Karpas-422 (cell line): ENCODE data around the gene RNF212. TPM values are rescaled to one million over a fixed set of nuclear protein-coding genes. Genes with fewer than 3 reads are reported as not detected.

ENCODE experiments used
- DNase-seq: peaks from one replicate; pipeline ENCODE4 v3.0.0-alpha.2; 2015
- H2AFZ ChIP-seq: fragments of 200-600 bp; sonication (generic); 2 replicates; pipeline ENCODE4 v1.6.1; 2014; ENCODE audit warnings: antibody characterized with exemption, low read length, mixed read lengths
- H3K27ac ChIP-seq: fragments of 200-600 bp; sonication (generic); 2 replicates; pipeline ENCODE4 v1.5.1; 2014; ENCODE audit warnings: mild to moderate bottlenecking, low read length, moderate library complexity
- H3K27me3 ChIP-seq: fragments of 200-600 bp; sonication (generic); 2 replicates; pipeline ENCODE4 v1.6.1; 2014; ENCODE audit warnings: low read length, mixed read lengths
- H3K36me3 ChIP-seq: fragments of 200-600 bp; sonication (generic); 2 replicates; pipeline ENCODE4 v1.6.1; 2014; ENCODE audit warnings: low read length, mixed read lengths; ENCODE audit not compliant: insufficient read depth
- H3K4me1 ChIP-seq: fragments of 200-600 bp; sonication (generic); 2 replicates; pipeline ENCODE4 v1.6.1; 2014; ENCODE audit warnings: mild to moderate bottlenecking, low read length, mixed read lengths
- H3K4me2 ChIP-seq: fragments of 200-600 bp; sonication (generic); 2 replicates; pipeline ENCODE4 v1.6.1; 2014; ENCODE audit warnings: low read length, low read depth, mild to moderate bottlenecking; ENCODE audit not compliant: poor library complexity, severe bottlenecking
- H3K4me3 ChIP-seq: fragments of 200-600 bp; sonication (generic); 2 replicates; pipeline ENCODE4 v1.5.1; 2014; ENCODE audit warnings: mild to moderate bottlenecking, antibody characterized with exemption, low read length, mixed read lengths
- H3K79me2 ChIP-seq: fragments of 200-600 bp; sonication (generic); 2 replicates; pipeline ENCODE4 v1.6.1; 2014; ENCODE audit warnings: mild to moderate bottlenecking, low read length, mixed read lengths
- H3K9ac ChIP-seq: fragments of 200-600 bp; sonication (generic); 2 replicates; pipeline ENCODE4 v1.6.0; 2014; ENCODE audit warnings: low read length
- H3K9me2 ChIP-seq: fragments of 200-600 bp; sonication (generic), shearing (Covaris generic); replicated peaks from 2 replicates; pipeline ENCODE4 v1.6.0; 2014; ENCODE audit warnings: mild to moderate bottlenecking, low read length, moderate library complexity; ENCODE audit not compliant: insufficient read depth
- H3K9me3 ChIP-seq: fragments of 300-700, 200-600 bp; sonication (generic); 2 replicates; pipeline ENCODE4 v1.6.1; 2014; ENCODE audit warnings: low read length, mixed read lengths
- H4K20me1 ChIP-seq: fragments of 200-600 bp; sonication (generic); 2 replicates; pipeline ENCODE4 v1.6.1; 2014; ENCODE audit warnings: mild to moderate bottlenecking, antibody characterized with exemption, low read length, low read depth; ENCODE audit not compliant: insufficient read depth
- total RNA-seq: library from RNA; depleted of rRNA; stranded (reverse); fragments of >200 nt; shearing (Covaris generic); gene quantifications from 2 replicates; pipeline ENCODE4 v1.2.3, GENCODE V29; 2014; ENCODE audit warnings: low replicate concordance

The RNF212 gene
- total RNA-seq, 1 experiment from 2014 or later, result not detected

GRCh38 chr4:1111259-1111809 is 2.0 kb downstream of the RNF212 start:
- Histone ChIP-seq H3K79me2 (no peaks in the 10 kb centered on the region), H3K4me1 (no peaks in the 10 kb centered on the region), H3K9ac (no peak overlapping the region), H3K4me2 (no peak overlapping the region), H3K36me3 (no peaks in the 10 kb centered on the region), H3K27me3 (no peaks in the 10 kb centered on the region), H2AFZ (no peak overlapping the region), H3K9me2 (no peaks in the 10 kb centered on the region), H3K4me3 (no peak overlapping the region), H3K9me3 (no peaks in the 10 kb centered on the region), H3K27ac (no peak overlapping the region), H4K20me1 (no peaks in the 10 kb centered on the region)
- DNase-seq, result no peak

- H3K4me3 ChIP-seq, result no peak overlapping the region
- H3K4me2 ChIP-seq, result no peak overlapping the region
- no peaks in the 10 kb centered on the region for H3K9me3 ChIP-seq
- no peaks in the 10 kb centered on the region for H4K20me1 ChIP-seq
- H2AFZ ChIP-seq, result no peak overlapping the region
- no peak for DNase-seq
- H3K27ac ChIP-seq, result no peak overlapping the region
- H3K4me1 ChIP-seq, result no peaks in the 10 kb centered on the region
- no peaks in the 10 kb centered on the region for H3K79me2 ChIP-seq
- H3K36me3 ChIP-seq, result no peaks in the 10 kb centered on the region
- H3K9me2 ChIP-seq, result no peaks in the 10 kb centered on the region
- H3K27me3 ChIP-seq, result no peaks in the 10 kb centered on the region
- no peak overlapping the region for H3K9ac ChIP-seq
Observed at GRCh38 chr4:1109898-1110506, 3.4 kb downstream of the RNF212 start.

- Histone ChIP-seq H3K4me2 (no peak overlapping the region), H3K79me2 (no peaks in the 10 kb centered on the region), H4K20me1 (no peaks in the 10 kb centered on the region), H3K27me3 (no peaks in the 10 kb centered on the region), H3K36me3 (no peaks in the 10 kb centered on the region), H2AFZ (no peak overlapping the region), H3K9me2 (no peaks in the 10 kb centered on the region), H3K4me3 (no peak overlapping the region), H3K9me3 (no peaks in the 10 kb centered on the region), H3K27ac (no peak overlapping the region), H3K9ac (no peak overlapping the region), H3K4me1 (no peaks in the 10 kb centered on the region)
- DNase-seq, result no peak
Observed at GRCh38 chr4:1109333-1109732, 4.0 kb downstream of the RNF212 start.

GRCh38 chr4:1105662-1106061 is 7.7 kb downstream of the RNF212 start:
- no peaks in the 10 kb centered on the region for H3K79me2 ChIP-seq
- no peak overlapping the region for H2AFZ ChIP-seq
- H3K9me3 ChIP-seq, result no peaks in the 10 kb centered on the region
- no peak overlapping the region for H3K4me3 ChIP-seq
- no peak overlapping the region for H3K4me2 ChIP-seq
- H3K9me2 ChIP-seq, result no peaks in the 10 kb centered on the region
- no peaks in the 10 kb centered on the region for H3K4me1 ChIP-seq
- H4K20me1 ChIP-seq, result no peaks in the 10 kb centered on the region
- DNase-seq, result no peak
- no peak overlapping the region for H3K9ac ChIP-seq
- H3K36me3 ChIP-seq, result no peaks in the 10 kb centered on the region
- no peaks in the 10 kb centered on the region for H3K27me3 ChIP-seq
- H3K27ac ChIP-seq, result no peak overlapping the region

GRCh38 chr4:1105067-1105466 is 8.3 kb downstream of the RNF212 start:
- H3K4me3 ChIP-seq, result no peak overlapping the region
- no peaks in the 10 kb centered on the region for H3K9me2 ChIP-seq
- H3K36me3 ChIP-seq, result no peaks in the 10 kb centered on the region
- no peak for DNase-seq
- no peak overlapping the region for H3K9ac ChIP-seq
- no peaks in the 10 kb centered on the region for H3K79me2 ChIP-seq
- no peak overlapping the region for H3K4me2 ChIP-seq
- H3K4me1 ChIP-seq, result no peaks in the 10 kb centered on the region
- no peaks in the 10 kb centered on the region for H3K9me3 ChIP-seq
- no peaks in the 10 kb centered on the region for H4K20me1 ChIP-seq
- no peak overlapping the region for H3K27ac ChIP-seq
- H2AFZ ChIP-seq, result no peak overlapping the region
- H3K27me3 ChIP-seq, result no peaks in the 10 kb centered on the region

- no peaks in the 10 kb centered on the region for H3K27me3 ChIP-seq
- H2AFZ ChIP-seq, result no peak overlapping the region
- H3K4me3 ChIP-seq, result no peak overlapping the region
- no peaks in the 10 kb centered on the region for H3K36me3 ChIP-seq
- H3K9me2 ChIP-seq, result no peaks in the 10 kb centered on the region
- no peaks in the 10 kb centered on the region for H3K4me1 ChIP-seq
- H3K9ac ChIP-seq, result no peak overlapping the region
- no peak overlapping the region for H3K4me2 ChIP-seq
- no peak overlapping the region for H3K27ac ChIP-seq
- H3K9me3 ChIP-seq, result no peaks in the 10 kb centered on the region
- no peak for DNase-seq
- no peaks in the 10 kb centered on the region for H3K79me2 ChIP-seq
- H4K20me1 ChIP-seq, result no peaks in the 10 kb centered on the region
Observed at GRCh38 chr4:1104647-1105046, 8.7 kb downstream of the RNF212 start.

GRCh38 chr4:1099684-1100335 is 13.6 kb downstream of the RNF212 start:
- no peak overlapping the region for H3K27ac ChIP-seq
- no peaks in the 10 kb centered on the region for H3K79me2 ChIP-seq
- H3K4me2 ChIP-seq, result no peak overlapping the region
- H3K36me3 ChIP-seq, result no peaks in the 10 kb centered on the region
- no peaks in the 10 kb centered on the region for H4K20me1 ChIP-seq
- no peak for DNase-seq
- H2AFZ ChIP-seq, result no peak overlapping the region
- H3K9me3 ChIP-seq, result no peaks in the 10 kb centered on the region
- no peak overlapping the region for H3K9ac ChIP-seq
- H3K4me3 ChIP-seq, result no peak overlapping the region
- H3K27me3 ChIP-seq, result no peaks in the 10 kb centered on the region
- H3K9me2 ChIP-seq, result no peaks in the 10 kb centered on the region
- no peaks in the 10 kb centered on the region for H3K4me1 ChIP-seq

- Histone ChIP-seq H3K27me3 (no peaks in the 10 kb centered on the region), H4K20me1 (no peaks in the 10 kb centered on the region), H3K9ac (no peak overlapping the region), H3K4me2 (no peak overlapping the region), H3K27ac (no peak overlapping the region), H3K4me1 (no peaks in the 10 kb centered on the region), H2AFZ (no peak overlapping the region), H3K79me2 (no peaks in the 10 kb centered on the region), H3K9me3 (no peaks in the 10 kb centered on the region), H3K4me3 (no peak overlapping the region), H3K9me2 (no peaks in the 10 kb centered on the region), H3K36me3 (no peaks in the 10 kb centered on the region)
- DNase-seq, result no peak
Observed at GRCh38 chr4:1099270-1099669, 14.1 kb downstream of the RNF212 start.
